ENCODE data around the gene PRICKLE2.
A peak's percentile ranks its signal among the peaks of the same experiment; 100 is the strongest.

PRICKLE2 gene

GRCh38 chr3:64152676-64153466 is 72.4 kb downstream of the PRICKLE2 start:
- DNase-seq = no peak

DNA sequence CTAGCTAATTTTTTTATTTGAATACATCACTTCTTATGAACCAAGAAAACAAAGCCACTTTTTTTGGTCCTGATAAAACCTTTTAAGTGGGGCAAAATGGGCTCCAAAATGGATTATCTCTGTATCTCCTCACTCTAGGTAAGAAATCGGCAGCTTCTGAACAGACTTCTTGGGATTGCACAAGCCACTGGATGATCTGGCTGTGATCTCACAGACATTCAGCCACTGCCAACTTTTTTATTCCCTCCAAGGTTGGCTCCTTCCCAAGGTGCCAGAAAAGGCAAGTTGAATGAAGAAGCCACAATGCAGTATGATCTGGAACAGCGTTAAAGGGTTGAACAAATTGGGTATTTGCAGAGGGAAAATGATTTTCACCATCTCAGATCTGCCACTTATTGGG is 73.2 kb downstream of the PRICKLE2 start:
- DNase-seq = no peak

DNA sequence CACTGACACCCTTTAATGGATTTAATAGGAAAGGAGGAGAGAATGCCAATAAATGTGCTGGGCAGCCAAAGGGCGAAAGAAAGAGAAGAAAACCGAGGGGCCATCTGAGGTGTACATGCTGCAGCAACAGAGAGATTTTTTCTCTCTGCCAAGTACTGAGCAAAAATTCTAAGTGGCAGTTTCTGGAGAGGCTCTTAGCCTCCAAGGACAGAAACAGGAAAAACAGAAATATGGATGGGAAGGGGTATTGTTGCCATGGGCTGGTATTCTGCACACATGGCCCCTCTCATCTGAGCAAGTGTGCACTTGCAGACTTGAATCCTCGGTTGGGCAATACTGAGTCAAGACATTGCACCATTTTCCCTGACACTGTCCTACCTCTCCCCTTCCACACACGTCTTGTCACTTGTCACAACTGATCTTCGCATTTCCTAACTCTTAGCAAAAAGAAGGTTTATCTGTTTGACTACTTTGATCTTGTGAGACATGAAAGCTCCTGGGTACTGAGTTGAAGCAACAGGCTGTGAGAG is 73.9 kb downstream of the PRICKLE2 start:
- DNase-seq = no peak

GRCh38 chr3:64150623-64151207 is 74.6 kb downstream of the PRICKLE2 start:
- DNase-seq = peak; percentile 66

GRCh38 chr3:64149886-64150285 is 75.4 kb downstream of the PRICKLE2 start:
- no peak for DNase-seq

- DNase-seq = no peak
These were observed 76.2 kb downstream of the PRICKLE2 start for GRCh38 chr3:64148955-64149653.

GRCh38 chr3:64147211-64147610 is 78.1 kb downstream of the PRICKLE2 start:
- DNase-seq = no peak

DNA sequence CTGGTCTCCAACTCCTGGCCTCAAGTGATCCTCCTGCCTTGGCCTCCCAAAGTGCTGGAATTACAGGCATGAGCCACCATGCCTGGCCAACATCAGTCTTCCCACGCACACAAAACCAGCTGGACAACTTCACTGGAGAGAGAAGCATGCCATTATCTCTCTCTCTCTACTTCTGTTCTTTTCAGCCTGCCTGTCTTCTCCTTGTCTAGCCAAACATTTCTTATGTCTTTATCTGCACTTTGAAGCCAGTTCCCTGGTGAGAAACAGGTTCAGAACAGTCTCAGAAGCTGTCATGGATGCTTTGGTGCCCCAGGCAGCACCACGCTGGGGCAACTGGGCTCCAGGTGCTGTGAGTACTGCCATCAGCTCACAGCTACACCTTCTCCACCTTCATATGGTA is 79.8 kb downstream of the PRICKLE2 start:
- no peak for DNase-seq

- DNase-seq = peak; percentile 29
These were observed 80.9 kb downstream of the PRICKLE2 start for GRCh38 chr3:64144241-64144900.

DNA sequence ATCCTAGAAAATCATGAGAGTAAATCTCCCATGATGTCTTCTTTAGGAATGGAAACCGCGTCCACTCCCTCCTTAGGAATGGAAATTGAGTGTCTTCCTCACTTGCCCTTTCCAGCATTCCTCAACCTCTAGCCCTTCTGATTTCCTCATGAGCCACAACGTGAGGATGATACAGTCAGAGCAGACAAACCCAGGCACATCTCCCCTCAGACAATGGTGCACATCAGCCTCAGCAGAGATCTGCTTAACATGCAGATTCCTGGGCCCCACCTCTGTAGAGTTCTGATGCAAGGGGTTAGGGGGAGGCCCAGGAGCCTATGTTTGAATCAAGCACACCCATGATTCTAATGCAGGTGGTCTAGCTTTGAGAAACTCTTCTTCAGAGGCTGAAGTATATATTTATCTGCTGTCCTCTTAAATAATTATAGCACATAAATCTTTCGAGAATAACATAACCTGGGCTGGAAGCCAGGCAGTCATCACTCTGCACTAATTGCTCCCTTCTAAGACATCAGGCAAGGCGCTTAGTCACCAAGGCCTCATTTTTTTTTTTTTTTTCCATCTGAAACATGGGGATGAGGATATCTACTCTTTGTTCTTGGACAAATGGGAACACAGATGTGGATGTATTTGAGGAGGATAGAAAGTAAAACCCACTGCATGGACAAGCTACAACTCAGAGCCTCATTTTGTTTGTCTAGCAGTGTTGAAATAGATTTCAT is 81.7 kb downstream of the PRICKLE2 start:
- DNase-seq = peak; percentile 81

GRCh38 chr3:64141476-64141875 is 83.8 kb downstream of the PRICKLE2 start:
- DNase-seq = peak; percentile 3

DNA sequence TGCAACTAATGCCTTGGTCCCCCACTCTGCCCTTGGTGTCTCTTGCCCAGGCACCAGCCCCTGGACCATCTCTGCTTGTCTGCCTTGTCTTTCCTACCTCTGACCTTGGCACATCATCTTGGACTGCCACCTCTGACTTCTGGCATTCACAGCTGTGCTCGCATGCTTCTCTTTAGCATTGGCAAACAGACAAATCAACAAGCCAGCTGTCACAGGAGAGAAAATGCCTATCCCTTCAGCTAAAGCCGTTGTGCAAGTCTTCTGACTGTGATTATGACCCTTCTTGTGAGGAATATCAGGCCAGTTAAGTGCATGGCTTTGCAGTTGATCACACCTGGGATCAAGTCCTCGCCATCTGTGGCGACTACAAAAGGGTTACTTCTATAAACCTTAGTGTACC is 84.6 kb downstream of the PRICKLE2 start:
- DNase-seq = peak; percentile 32

- no peak for DNase-seq
These were observed 86.5 kb downstream of the PRICKLE2 start for GRCh38 chr3:64138656-64139375.

DNA sequence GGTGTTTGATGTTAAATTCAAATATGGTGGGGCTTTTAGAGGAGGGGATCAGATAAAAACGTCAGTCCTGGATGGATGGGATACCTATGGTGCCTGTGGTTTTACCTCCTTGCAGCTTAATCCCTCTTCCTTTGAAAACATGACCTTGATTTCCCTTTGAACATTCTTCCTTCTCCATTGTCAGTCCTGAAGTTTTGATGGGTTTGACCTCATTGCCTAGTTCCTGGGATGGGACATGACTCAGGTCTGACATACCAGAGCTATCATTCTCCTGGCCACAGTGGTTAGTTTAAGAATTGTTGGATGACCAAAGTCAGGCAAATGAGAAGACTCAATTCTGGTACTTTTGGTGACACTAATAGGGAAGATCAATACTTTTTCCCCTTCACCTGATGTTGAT is 87.2 kb downstream of the PRICKLE2 start:
- no peak for DNase-seq

- no peak for DNase-seq
These were observed 90.4 kb downstream of the PRICKLE2 start for GRCh38 chr3:64134882-64135281.

DNA sequence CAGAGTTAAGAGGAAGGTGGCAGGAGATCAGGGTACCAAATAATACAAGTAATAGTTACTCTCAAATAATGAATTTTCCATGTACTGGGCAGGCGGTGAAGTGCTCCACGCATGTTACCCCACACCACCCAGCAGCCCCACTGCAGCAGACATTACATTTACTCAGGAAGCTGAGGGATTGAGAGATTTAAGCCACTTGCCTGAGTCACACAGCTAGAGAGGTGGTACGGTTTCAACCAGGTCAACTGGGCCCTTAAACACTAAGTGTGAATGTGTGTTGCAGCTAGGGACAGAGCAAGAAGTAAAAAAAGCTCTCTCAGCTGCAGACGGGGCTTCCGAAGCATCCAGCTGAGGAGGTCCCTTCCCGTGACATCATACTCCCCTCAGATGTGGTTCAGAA is 91.3 kb downstream of the PRICKLE2 start:
- DNase-seq = no peak

GRCh38 chr3:64133272-64133671 is 92.0 kb downstream of the PRICKLE2 start:
- DNase-seq = peak; percentile 15

- DNase-seq = no peak
These were observed 93.4 kb downstream of the PRICKLE2 start for GRCh38 chr3:64131725-64132469.

- DNase-seq = no peak
These were observed 94.8 kb downstream of the PRICKLE2 start for GRCh38 chr3:64130436-64130835.

- DNase-seq = no peak
These were observed 95.7 kb downstream of the PRICKLE2 start for GRCh38 chr3:64129581-64129980.

DNA sequence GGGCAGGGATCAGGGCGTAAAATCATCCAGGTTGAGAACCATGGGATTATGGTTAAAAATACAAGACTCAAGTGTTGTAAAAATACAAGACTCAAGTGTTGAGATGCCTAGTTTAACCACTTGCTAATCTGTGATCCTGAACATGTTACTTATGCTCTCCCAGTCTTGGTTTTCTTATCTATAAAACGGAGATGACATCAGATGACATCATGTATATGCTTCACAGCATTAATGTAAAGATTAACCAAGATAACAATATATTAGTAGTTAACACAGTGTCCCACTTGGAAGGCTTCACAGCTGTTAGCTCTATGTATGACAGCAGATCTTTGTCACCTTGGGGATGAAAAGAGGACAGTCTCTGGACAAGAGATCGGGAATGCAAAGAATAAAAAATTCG is 96.2 kb downstream of the PRICKLE2 start:
- no peak for DNase-seq

Measured in NCI-H2171 treated with DMSO at 0.1 percent for 48 hours (cell line).